Suppressor macrophage treated with lipopolysaccharide for 4 hours (primary cell): Measurements from ENCODE around the gene GIGYF2.
"Not testable (repeated sequence)": the region's sequence is repeated elsewhere in the genome, so short reads cannot be mapped to it uniquely, and the experiment has no call there.

Source experiments
- DNase-seq: peaks from one replicate; pipeline ENCODE4 v3.0.0-alpha.2; 2020

The GIGYF2 gene

DNA sequence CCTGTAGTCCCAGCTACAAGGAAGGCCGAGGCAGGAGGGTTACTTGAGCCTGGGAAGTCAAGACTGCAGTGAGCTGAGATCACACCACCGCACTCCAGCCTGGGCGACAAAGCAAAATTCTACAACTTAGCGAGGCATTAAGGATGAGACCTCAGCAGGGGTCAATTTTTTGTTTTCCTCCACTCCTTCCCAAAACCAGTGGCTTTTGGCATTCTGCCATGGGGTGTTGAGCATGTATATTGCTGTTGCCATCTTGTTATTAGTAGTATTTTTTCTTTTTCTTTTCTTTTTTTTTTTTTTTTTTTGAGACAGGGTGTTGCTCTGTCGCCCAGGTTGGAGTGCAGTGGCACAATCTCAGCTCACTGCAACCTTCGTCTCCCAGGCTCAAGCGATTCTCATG lies 8.9 kb upstream of the GIGYF2 start:
- DNase-seq, result no peak

DNA sequence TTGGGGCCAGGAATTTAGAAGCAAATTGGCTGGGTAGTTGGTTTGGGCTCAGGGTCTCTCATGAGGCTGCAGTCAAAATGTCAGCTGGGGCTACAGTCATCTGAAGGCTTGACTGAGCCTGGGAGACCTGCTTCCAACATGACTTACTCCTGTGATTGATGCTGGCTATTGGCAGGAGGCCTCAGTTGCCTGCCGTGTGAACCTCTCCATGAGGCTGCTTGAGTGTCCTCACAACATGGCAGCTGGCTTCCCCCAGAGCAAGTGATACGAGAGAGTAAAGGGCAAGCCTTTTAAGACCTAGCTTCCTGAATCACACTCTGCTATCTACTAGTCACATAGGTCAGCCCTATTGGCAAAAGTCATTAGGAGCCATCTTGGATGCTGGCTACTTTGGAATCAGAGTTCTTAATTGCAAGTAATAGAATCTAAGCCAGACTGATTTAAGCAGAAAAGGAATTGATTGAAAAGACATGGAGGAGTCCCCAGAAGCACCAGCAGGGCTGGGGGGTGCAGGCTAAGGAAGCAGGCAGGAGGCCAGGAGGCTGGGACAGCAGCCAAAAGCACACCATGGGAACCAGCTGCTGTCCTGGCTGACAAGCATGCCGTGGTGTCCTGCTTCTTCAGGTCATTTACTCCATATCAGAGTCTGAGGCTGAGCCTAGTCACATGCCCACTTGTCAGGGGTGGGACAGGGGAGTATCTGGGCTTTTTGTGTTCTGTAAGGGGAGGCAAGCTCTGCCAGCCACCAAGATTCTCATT lies 7.8 kb upstream of the GIGYF2 start:
- no peak for DNase-seq

DNA sequence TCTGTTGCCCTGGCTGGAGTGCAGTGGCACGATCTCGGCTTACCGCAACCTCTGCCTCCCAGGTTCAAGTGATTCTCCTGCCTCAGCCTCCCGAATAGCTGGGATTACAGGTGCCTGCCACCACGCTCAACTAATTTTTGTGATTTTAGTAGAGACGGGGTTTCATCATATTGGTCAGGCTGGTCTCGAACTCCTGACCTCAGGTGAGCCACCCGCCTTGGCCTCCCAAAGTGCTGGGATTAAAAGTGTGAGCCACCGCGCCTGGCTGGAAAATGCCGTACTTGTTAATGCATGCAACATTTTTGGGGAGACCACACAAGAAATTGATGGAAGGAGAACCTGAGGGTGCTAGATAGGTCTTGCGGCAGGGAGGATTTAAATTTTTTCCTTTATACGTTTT lies 6.0 kb upstream of the GIGYF2 start:
- not testable (repeated sequence) for DNase-seq

DNA sequence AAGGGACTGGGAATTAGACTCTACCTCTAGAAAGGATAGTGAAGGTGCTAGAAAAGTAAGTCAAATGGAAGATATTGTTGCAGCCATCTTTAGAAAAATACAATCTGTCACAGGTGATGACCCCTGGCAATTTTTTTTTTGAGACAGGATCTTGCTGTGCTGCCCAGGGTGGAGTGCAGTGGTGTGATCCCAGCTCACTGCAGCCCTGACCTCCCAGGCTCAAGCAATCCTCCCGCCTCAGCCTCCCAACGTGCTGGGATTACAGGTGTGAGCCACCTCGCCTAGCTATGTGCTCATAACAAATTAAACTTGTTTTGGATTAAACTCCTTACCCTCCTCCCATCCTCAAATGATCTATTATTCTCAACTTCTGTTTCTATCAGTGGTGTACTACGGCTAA lies 3.8 kb upstream of the GIGYF2 start:
- DNase-seq, result no peak

DNA sequence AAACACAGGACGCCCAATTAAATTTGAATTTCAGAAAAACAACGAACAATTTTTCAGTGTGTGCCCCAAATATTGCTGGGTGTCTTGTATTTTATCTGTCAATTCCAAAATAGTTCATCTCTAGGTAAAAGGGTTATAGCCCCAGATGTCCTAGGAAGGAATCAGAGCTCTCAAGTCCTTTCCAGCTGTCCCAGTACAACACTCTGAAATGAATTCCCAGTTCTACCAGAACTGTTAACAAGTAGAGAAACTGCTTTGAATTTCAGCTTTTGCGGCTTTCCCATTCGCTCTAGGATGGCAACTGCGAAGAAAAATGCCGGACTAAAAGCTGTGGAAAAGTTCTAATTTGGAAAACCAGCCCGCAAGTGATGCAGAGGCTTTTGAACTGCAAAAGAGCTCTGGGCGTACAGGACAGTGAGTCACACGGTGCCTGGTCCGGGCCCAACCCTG lies 497 bp upstream of the GIGYF2 start:
- DNase-seq, result no peak

DNA sequence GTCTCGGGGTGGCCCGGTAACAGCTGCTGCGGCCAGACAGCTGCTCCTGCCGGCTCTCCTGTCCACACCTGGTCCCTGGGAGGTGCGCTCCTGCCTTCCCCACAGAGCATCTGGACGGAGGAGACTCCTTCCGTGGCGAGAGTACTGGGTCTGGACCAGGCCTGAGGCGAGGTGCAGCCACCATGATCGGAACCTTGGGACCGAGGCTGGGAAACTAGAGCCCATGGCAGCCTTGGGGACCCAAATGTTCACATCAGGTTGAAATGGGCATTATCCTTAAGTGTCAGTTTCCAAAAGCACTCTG lies 628 bp downstream of the GIGYF2 start:
- DNase-seq, result no peak

DNA sequence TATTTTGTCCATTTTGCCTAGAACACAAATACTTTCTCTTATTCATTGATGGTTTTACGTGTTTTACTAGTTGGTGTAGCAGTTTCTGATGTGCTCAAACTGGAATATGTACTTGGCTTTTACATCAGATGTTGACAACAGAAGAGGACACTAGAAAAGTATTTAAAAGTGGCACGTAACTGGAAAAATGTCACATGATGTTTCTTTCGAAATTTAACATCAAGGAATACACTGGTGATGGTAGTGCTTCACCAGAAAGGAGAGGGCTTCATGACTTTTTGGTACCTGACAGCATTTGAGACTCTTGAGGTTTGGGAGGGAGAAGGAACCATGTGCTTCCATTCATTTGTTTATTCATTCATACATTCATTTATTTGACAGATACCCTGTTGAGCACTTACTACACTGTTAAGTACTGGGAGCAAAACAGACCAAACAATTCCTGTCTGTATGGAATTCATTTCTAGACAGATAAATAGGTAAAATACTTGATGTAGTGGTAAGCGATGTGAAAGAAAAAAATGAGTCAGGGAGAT lies 1.5 kb downstream of the GIGYF2 start:
- peak; percentile 30 for DNase-seq

DNA sequence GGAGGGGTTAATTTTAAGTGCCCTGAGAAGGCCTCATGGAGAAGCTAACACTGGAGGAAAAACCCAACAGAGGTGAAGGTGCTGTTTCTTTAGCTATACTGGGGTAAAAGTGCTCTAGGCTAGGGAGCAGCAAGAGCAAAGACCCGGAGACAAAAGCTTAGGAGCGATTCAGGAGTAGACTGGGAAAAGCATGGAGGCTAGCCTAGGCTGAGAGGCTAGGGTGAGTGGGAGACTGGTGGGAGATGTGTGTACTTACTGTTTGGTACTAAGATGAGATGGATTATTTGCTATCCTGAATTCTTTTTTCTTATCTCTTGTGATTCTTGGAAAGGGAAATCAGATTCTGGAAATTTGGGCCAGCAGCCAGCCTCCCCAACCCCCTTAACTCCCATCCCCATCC lies 2.0 kb downstream of the GIGYF2 start:
- DNase-seq, result no peak

DNA sequence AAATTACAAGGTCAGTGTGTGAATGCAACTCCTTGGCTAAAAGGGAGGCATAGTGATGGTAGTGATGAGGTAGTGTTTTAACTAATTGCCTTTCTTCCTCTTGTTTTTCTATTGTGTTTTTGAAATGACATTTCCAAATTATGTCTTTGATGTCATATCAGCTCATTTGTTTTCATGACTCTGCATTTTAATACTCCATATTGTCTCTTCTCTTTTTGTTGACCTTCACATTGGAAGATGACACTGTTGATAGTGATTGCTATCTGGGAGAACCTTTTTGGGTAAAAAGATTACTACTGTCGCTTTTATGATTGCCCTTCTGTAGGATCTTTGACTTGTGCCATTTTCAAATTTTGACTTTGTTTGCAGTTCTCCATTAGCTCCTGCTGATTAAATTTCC lies 3.0 kb downstream of the GIGYF2 start:
- peak; percentile 10 for DNase-seq

DNA sequence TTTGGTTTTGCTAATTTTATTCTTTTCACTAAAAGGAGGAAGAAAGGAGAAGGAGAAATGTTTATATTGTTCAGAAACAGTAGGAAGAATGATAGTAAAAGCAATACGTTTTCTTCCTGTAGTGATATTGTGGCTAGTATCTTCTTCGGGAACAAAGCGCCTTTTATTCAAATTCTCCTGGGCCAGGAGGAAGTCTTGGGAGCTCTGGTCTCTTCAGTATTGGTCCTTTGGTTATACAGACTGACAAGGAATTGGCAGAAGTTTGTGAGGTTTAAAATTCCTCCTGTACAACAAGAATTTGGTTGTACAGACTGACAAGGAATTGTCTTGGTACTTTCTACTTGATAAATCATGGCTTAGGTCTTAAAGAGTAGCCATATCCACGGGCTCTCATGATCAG lies 9.9 kb downstream of the GIGYF2 start:
- no peak for DNase-seq

DNA sequence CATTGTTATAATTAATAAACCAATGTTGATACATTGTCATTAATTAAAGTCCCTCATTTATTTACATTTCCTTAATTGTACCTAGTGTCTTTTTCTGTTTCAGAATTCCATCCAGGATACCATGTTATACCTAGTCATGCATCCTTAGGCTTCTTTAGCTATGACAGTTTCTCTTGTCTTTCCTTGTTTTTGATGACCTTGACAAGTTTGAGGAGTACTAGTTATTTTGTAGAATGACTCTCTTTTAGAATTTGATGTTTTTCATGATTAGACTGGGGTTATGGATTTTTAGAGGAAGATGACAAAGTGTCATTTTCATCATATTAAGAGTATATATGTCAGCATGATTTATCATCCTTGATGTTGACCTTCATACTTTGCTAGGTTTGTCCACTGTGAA lies 16.4 kb downstream of the GIGYF2 start:
- no peak for DNase-seq

DNA sequence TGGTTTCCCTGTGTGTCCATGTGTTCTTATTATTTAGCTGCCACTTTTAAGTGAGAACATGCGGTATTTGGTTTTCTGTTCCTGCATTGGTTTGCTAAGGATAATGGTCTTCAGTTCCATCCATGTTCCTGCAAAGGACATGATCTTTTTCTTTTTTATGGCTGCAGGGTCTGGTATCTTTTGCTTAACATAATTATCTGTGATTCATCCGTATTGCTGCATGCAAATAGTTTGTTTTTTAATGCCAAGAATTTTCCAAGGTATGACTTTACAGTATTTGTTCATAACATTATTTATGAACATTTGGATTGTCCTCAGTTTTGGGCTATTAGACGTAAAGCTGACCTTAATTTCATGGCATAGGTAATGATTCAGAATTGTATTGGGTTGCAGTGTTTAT lies 17.8 kb downstream of the GIGYF2 start:
- no peak for DNase-seq

DNA sequence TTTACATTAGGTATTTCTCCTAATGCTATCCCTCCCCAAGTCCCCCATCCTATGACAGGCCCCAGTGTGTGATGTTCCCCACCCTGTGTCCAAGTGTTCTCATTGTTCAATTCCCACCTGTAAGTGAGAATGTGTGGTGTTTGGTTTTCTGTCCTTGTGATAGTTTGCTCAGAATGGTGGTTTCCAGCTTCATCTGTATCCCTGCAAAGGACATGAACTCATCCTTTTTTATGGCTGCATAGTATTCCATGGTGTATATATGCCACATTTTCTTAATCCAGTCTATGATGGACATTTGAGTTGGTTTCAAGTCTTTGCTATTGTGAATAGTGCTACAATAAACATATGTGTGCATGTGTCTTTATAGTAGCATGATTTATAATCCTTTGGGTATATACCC lies 22.9 kb downstream of the GIGYF2 start:
- not testable (repeated sequence) for DNase-seq

DNA sequence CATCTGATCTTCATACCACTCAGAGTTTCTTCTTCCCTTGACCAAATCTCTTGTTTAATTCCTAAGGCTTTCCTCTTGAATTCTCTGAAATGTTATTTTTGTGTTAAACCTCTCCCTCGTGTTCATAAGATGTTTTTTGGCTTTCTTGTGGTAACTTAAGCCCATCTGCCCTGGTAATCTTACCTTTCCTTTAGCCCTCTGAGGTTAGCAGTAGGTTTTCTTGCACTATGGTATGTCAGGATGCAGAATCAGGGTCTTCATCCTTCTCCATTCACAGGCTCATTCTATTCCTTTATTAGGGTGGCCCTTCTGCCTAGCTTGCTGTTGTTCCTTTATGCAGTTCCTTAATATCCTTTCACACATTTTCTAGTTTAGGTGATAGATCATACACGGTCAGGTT lies 24.1 kb downstream of the GIGYF2 start:
- DNase-seq, result no peak

DNA sequence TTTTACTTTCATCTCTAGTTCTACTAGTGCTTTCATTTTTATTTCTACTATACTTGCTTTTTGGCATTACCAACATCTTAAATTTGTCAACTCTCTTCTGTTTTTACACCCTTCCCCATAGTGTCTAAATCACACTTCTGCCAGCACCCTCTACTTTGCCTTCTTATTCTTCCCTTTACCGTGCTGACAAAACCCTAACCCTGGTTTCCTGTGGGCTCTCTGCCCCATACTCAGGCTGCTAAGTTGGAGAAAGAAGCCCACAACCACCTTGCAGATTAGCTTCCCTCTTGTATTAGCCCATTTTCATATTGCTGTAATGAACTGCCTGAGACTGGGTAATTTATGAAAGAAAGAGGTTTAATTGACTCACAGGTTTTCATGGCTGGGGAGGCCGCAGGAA lies 24.8 kb downstream of the GIGYF2 start:
- DNase-seq, result peak; percentile 14

DNA sequence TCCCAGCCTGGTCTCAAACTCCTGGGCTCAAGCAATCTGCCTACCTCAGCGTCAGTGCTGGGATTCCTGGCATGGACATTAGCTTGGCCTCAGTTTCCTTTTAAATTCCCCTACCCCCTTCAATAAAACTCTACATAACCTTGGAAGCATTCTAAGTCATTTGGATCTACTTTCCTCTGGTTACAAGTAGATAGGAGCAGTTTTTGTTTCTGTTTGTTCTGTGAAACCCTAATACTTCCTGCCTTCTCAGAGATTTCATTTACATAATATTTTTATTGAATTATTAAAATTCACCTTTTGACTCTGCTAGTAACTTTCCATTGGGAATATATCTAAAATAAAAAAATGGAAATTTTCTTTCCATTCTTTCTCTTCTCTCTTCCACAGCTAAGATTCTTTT lies 25.9 kb downstream of the GIGYF2 start:
- no peak for DNase-seq

DNA sequence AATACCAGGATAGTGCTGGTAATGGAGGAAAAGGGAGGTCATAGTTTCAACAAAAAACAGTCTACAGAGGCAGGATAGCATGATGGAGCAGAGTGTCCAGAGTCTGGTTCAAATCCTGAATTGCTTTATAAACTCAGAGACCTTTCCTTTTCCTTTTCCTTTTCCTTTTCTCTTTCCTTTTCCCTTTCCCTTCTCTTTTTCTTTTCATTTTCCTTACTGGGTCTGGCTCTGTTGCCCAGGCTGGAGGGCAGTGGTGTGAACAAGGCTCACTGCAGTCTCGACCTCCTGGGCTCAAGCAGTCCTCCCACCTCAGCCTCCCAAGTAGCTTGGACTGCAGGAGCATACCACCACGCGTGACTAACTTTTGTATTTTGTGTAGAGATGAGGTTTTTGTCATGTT lies 31.7 kb downstream of the GIGYF2 start:
- DNase-seq, result no peak

DNA sequence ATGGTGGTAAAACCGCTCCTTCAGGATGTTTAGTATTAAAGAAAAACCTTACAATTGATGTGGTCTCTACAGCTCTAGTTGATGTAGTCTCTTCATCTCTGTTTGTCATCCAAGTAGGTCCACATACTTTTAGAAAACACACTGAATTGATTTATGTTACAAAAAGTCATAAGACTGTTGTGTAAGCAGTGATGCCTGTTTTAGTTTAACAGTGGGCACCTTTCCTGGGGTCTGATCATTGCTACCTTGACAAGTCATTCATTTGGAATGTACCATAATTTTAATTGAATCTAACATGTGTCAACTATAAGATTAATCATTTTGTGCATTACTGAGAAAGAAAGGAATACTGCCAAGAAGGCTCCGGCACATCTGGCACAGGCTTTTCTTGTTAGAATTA lies 34.3 kb downstream of the GIGYF2 start:
- no peak for DNase-seq

DNA sequence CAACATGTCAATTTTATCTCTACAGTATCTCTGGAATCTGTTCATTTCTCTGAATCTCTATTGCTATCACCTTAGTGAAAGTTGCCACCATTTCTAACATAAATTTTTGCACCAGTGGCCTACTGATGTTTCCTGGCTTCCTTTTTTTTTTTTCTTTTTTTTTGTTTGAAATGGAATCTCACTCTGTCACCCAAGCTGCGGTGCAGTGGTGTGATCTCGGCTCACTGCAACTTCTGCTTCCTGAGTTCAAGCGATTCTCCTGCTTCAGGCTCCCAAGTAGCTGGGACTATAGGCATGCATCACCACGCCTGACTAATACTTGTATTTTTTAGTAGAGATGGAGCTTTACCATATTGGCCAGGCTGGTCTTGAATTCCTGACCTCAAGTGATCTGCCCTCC lies 44.2 kb downstream of the GIGYF2 start:
- peak; percentile 40 for DNase-seq

DNA sequence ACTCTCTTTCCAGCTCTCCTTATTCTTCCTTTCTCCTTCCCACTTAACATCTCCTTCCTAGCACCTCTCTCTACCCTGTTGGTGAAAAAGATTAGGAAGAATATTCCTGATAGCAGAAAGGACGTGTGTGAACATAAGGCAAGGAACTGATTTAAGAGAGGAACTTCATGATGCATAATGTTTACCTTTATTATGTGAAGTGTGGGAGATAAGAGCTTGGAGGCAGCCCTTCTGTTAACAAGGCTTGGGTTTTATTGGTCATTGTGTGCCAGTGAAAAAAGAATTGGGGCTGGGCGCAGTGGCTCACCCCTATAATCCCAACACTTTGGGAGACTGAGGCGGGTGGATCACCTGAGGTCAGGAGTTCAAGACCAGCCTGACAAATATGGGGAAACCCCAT lies 44.8 kb downstream of the GIGYF2 start:
- no peak for DNase-seq

DNA sequence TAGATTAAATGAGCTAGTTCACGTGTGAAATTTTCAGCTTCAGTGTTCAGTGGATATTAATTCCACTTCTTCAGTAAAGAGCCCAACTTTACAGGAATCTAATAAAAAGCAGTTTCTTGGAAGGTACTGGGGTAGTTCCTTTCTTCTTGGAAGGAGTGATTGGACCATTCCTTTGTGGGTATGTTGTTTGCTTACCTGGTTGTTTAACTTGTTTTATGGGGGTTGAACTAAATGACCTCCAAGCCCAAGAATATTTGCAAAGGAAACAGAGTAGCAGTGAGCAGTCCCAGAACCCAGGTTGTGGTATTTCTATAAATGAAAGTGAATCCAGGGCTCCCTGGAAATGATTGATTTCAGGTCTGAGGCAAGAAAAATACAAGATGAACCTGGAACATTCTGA lies 47.8 kb downstream of the GIGYF2 start:
- DNase-seq, result no peak

DNA sequence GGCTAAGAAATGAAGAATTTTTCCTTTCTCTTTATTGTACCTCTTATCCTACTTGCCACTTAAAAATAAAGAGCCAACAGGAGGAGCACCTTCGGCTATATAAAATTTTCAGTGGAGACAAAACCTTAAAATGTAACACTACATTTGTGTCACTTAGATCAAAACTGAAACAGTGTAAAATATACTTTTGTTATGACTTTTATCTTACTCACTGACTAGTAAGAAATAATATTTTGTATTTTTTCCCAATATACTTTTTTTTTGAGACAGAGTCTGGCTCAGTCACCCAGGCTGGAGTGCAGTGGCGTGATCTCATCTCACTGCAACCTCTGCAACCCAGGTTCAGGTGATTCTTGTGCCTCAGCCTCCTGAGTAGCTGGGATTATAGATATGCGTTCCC lies 50.9 kb downstream of the GIGYF2 start:
- peak; percentile 11 for DNase-seq

DNA sequence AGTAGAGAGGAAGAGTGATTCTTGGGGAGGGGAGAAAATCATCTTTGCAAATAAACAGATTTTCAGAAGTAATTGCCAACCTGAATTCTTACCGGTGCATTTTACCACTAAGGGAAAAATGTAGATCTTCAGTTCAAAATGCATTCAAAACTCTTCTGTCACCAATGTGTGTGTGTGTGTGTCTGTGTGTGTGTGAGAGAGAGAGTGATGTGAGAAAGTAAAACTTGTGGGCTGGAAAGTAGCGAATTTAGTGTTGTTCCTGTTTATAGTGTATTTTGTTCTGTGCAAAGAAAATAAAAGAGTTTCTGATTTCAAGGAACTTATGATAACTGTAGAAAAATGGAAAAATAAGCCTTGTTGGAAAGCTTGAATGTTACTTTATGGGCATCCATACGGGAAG lies 52.2 kb downstream of the GIGYF2 start:
- no peak for DNase-seq

DNA sequence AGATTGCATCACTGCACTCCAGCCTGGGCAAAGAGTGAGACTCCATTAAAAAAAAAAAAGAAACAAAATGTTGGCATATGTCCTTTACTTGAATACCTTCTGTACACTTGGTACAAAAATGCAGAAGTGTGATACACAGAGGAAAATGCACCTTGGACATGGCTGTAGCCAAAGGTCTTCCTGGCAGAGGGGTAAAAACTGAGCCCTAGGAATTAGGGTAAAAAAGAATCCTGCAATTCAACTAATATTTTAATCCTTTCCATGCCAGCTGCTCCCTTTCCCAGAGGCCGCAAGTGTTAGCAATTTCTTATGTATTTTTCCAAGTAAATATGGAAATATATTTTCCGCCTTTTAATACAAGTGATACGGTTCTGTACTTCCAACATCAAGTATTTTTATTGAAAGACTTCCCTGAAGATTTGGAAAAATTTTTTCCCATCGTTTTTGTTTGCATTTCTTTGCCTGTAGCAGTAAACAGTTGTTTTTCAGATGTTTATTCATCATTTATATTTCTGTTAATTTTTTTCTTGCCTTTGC lies 53.1 kb downstream of the GIGYF2 start:
- no peak for DNase-seq

DNA sequence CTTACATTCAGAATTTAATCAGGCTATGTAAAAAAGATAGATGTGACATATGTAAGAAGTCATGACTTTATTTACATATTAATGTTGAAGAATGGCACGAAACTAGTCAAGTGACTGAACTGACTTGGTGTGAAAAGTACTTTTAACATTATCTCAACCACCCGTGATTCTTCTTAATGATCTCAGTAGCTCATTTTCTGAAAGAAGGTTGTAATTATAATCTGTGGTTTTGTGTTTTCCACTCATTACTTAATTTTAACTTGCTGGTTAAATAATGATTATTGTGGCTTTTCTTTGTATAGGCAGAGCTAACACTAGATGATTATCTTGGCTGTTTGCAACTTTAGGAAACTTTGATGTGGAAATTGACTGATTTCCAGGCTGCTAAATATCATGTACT lies 60.8 kb downstream of the GIGYF2 start:
- no peak for DNase-seq
